GM23248 (cell line): Measurements from ENCODE around the gene MBD2. TPM values are rescaled to one million over a fixed set of nuclear protein-coding genes. Genes with fewer than 3 reads are reported as not detected.

Experiments
- DNase-seq: peaks from one replicate; pipeline ENCODE4 v3.0.0-alpha.2; 2015
- H2AFZ ChIP-seq: fragments of 200-600 bp; sonication (generic); 2 replicates; pipeline ENCODE4 v1.6.1; 2016; ENCODE audit warnings: antibody characterized with exemption
- H3F3A ChIP-seq: fragments of 200-600 bp; sonication (generic); 2 replicates; pipeline ENCODE4 v1.6.1; 2016; ENCODE audit warnings: mild to moderate bottlenecking, antibody characterized with exemption, mixed run types; ENCODE audit not compliant: insufficient read depth
- H3K27ac ChIP-seq: fragments of 200-600 bp; sonication (generic); 2 replicates; pipeline ENCODE4 v1.5.1; 2016; ENCODE audit warnings: mild to moderate bottlenecking
- H3K27me3 ChIP-seq: fragments of 200-600 bp; sonication (generic); replicated peaks from 2 replicates; pipeline ENCODE4 v1.6.1; 2016; ENCODE audit warnings: mild to moderate bottlenecking; ENCODE audit not compliant: insufficient read depth
- H3K36me3 ChIP-seq: fragments of 200-600 bp; sonication (generic); 2 replicates; pipeline ENCODE4 v1.6.1; 2016; ENCODE audit warnings: low read depth, mild to moderate bottlenecking
- H3K4me1 ChIP-seq: fragments of 200-600 bp; sonication (generic); 2 replicates; pipeline ENCODE4 v1.6.1; 2016; ENCODE audit warnings: mild to moderate bottlenecking; ENCODE audit not compliant: insufficient read depth
- H3K4me2 ChIP-seq: fragments of 200-600 bp; sonication (generic); one replicate; pipeline ENCODE4 v1.6.1; 2016; ENCODE audit warnings: mild to moderate bottlenecking; ENCODE audit not compliant: unreplicated experiment
- H3K4me3 ChIP-seq: fragments of 200-600 bp; sonication (generic); 2 replicates; pipeline ENCODE4 v1.5.1; 2016; ENCODE audit warnings: mild to moderate bottlenecking
- H3K79me2 ChIP-seq: fragments of 200-600 bp; sonication (generic); 2 replicates; pipeline ENCODE4 v1.6.1; 2016; ENCODE audit warnings: mild to moderate bottlenecking; ENCODE audit not compliant: insufficient read depth
- H3K9ac ChIP-seq: fragments of 200-600 bp; sonication (generic); 2 replicates; pipeline ENCODE4 v1.6.1; 2016; ENCODE audit warnings: mild to moderate bottlenecking
- H3K9me2 ChIP-seq: fragments of 200-600 bp; sonication (generic); 2 replicates; pipeline ENCODE4 v1.6.1; 2016; ENCODE audit warnings: mixed run types, mild to moderate bottlenecking, moderate library complexity; ENCODE audit not compliant: insufficient read depth
- H3K9me3 ChIP-seq: fragments of 200-600 bp; sonication (generic); one replicate; pipeline ENCODE4 v1.6.1; 2017; ENCODE audit warnings: low read depth
- H4K20me1 ChIP-seq: fragments of 200-600 bp; sonication (generic); 2 replicates; pipeline ENCODE4 v1.6.0; 2016; ENCODE audit not compliant: insufficient read depth
- EZH2 ChIP-seq: fragments of 200-600 bp; sonication (generic); IDR thresholded peaks from 2 replicates; pipeline ENCODE4 v1.6.1; 2018; ENCODE audit warnings: antibody characterized with exemption, mild to moderate bottlenecking; ENCODE audit not compliant: insufficient read depth, poor library complexity, severe bottlenecking
- EZH2phosphoT487 ChIP-seq: fragments of 200-600 bp; sonication (generic); IDR thresholded peaks from 2 replicates; pipeline ENCODE4 v1.6.1; 2018; ENCODE audit warnings: antibody characterized with exemption, moderate library complexity, mild to moderate bottlenecking, low read depth; ENCODE audit not compliant: insufficient read depth
- WGBS, 2 experiments: methylation state at CpG; one replicate each; pipeline ENCODE4 v1.1.6; 2015 to 2017; ENCODE audit warnings: low lambda C conversion rate in 2 of 2, low coverage in 1 of 2; ENCODE audit errors: missing lambda C conversion rate in 2 of 2; 5-methylcytosine and 5-hydroxymethylcytosine counted together
- in situ Hi-C: fragments of 300-500 bp; cut with MboI; formaldehyde crosslinking; loops from 2 replicates; pipeline ENCODE4 v1.15.0; 2020
- polyA plus RNA-seq: library from polyadenylated mRNA; unstranded; fragments of >200 nt; fragmentation: Nextera tagmentation; extraction: Ambion mirVana; gene quantifications from 2 replicates; pipeline ENCODE4 v1.2.1, GENCODE V29; 2016
- total RNA-seq: library from RNA; depleted of rRNA; stranded (reverse); fragments of >200 nt; shearing (Covaris generic); gene quantifications from 2 replicates; pipeline ENCODE4 v1.2.3, GENCODE V29; 2014

MBD2 gene
- total and polyA plus RNA-seq, 2 experiments from 2014 or later: 9.5 to 27.2 TPM

- no peak for DNase-seq
- Histone ChIP-seq H3K27me3 (no peaks in the 10 kb centered on the region), H3F3A (no peaks in the 10 kb centered on the region), H3K79me2 (no peaks in the 10 kb centered on the region), H2AFZ (no peak overlapping the region), H3K27ac (no peak overlapping the region), H3K9ac (no peak overlapping the region), H3K9me2 (no peaks in the 10 kb centered on the region), H4K20me1 (no peaks in the 10 kb centered on the region), H3K36me3 (no peaks in the 10 kb centered on the region), H3K4me3 (no peak overlapping the region), H3K4me2 (no peak overlapping the region), H3K4me1 (peaks cover 11% of the 10 kb centered on the region), H3K9me3 (no peaks in the 10 kb centered on the region)
- no peak for TF ChIP-seq EZH2phosphoT487
- TF ChIP-seq EZH2: no peak
- in situ Hi-C loops: no loop called here
- WGBS, 2 experiments: 93 to 94% methylated on average over 2 of the region's 2 CpGs
Measured at GRCh38 chr18:54250846-54251261, 26.4 kb upstream of the MBD2 start.

GRCh38 chr18:54247511-54248175, 23.2 kb upstream of the MBD2 start:
- Histone ChIP-seq H3K4me1 (no peaks in the 10 kb centered on the region), H3K4me3 (no peak overlapping the region), H4K20me1 (no peaks in the 10 kb centered on the region), H3K9me3 (no peaks in the 10 kb centered on the region), H3K9me2 (no peaks in the 10 kb centered on the region), H2AFZ (peak overlapping the region; percentile 33; the same call in 1 of the 2 replicates), H3F3A (no peaks in the 10 kb centered on the region), H3K36me3 (no peaks in the 10 kb centered on the region), H3K27me3 (no peaks in the 10 kb centered on the region), H3K79me2 (no peaks in the 10 kb centered on the region), H3K9ac (no peak overlapping the region), H3K27ac (no peak overlapping the region), H3K4me2 (no peak overlapping the region)
- WGBS, 2 experiments: 64% methylated on average over 9 of the region's 9 CpGs
- DNase-seq: no peak
- in situ Hi-C loops: no loop called here
- no peak for TF ChIP-seq EZH2
- no peak for TF ChIP-seq EZH2phosphoT487

- H2AFZ ChIP-seq: no peak overlapping the region
- no peaks in the 10 kb centered on the region for H3K9me2 ChIP-seq
- H3K79me2 ChIP-seq: no peaks in the 10 kb centered on the region
- in situ Hi-C loops: no loop called here
- H3K4me1 ChIP-seq: no peaks in the 10 kb centered on the region
- H4K20me1 ChIP-seq: no peaks in the 10 kb centered on the region
- no peaks in the 10 kb centered on the region for H3K36me3 ChIP-seq
- H3K9ac ChIP-seq: no peak overlapping the region
- no peak overlapping the region for H3K27ac ChIP-seq
- H3K4me3 ChIP-seq: no peak overlapping the region
- no peak for DNase-seq
- H3K9me3 ChIP-seq: no peaks in the 10 kb centered on the region
- WGBS, 2 experiments: 89 to 90% methylated on average over 16 to 19 of the region's 19 CpGs
- H3K4me2 ChIP-seq: no peak overlapping the region
- no peaks in the 10 kb centered on the region for H3F3A ChIP-seq
- TF ChIP-seq EZH2phosphoT487 (no peak), EZH2 (no peak)
- no peaks in the 10 kb centered on the region for H3K27me3 ChIP-seq
Measured at GRCh38 chr18:54242327-54242726, 17.9 kb upstream of the MBD2 start.

GRCh38 chr18:54241483-54241882, 17.0 kb upstream of the MBD2 start:
- Histone ChIP-seq H3K4me3 (no peak overlapping the region), H3K4me1 (no peaks in the 10 kb centered on the region), H3K4me2 (no peak overlapping the region), H3K36me3 (no peaks in the 10 kb centered on the region), H2AFZ (no peak overlapping the region), H4K20me1 (no peaks in the 10 kb centered on the region), H3K9me3 (no peaks in the 10 kb centered on the region), H3K27me3 (no peaks in the 10 kb centered on the region), H3K79me2 (no peaks in the 10 kb centered on the region), H3F3A (no peaks in the 10 kb centered on the region), H3K9me2 (no peaks in the 10 kb centered on the region), H3K27ac (no peak overlapping the region), H3K9ac (no peak overlapping the region)
- TF ChIP-seq EZH2phosphoT487 (no peak), EZH2 (no peak)
- in situ Hi-C loops: no loop called here
- DNase-seq: no peak
- WGBS, 2 experiments: 63 to 71% methylated on average over 4 of the region's 4 CpGs
